Skeletal muscle satellite cell (primary cell): Measurements from ENCODE around the gene TEX11. TPM values are rescaled to one million over a fixed set of nuclear protein-coding genes. Genes with fewer than 3 reads are reported as not detected.
"Not testable (repeated sequence)": the region's sequence is repeated elsewhere in the genome, so short reads cannot be mapped to it uniquely, and the experiment has no call there.

Source experiments
- H3K27me3 ChIP-seq: 2 replicates; pipeline ENCODE4 v1.7.0; 2013; ENCODE audit warnings: low read length; ENCODE audit not compliant: control insufficient read depth, insufficient read depth
- H3K36me3 ChIP-seq: 2 replicates; pipeline ENCODE4 v1.7.0; 2013; ENCODE audit warnings: mild to moderate bottlenecking, control low read depth, low read length; ENCODE audit not compliant: insufficient read depth
- H3K4me1 ChIP-seq: 2 replicates; pipeline ENCODE4 v1.7.0; 2013; ENCODE audit warnings: low read length; ENCODE audit not compliant: control insufficient read depth, insufficient read depth
- H3K4me2 ChIP-seq: 2 replicates; pipeline ENCODE4 v1.7.0; 2013; ENCODE audit warnings: mild to moderate bottlenecking, low read length
- H3K4me3 ChIP-seq: 2 replicates; pipeline ENCODE4 v1.7.0; 2013; ENCODE audit warnings: low read length
- H3K9ac ChIP-seq: 2 replicates; pipeline ENCODE4 v1.7.0; 2013; ENCODE audit warnings: mild to moderate bottlenecking, low read depth, low read length, moderate library complexity
- H3K9me3 ChIP-seq: replicated peaks from 2 replicates; pipeline ENCODE4 v1.7.0; 2013; ENCODE audit warnings: mild to moderate bottlenecking, control low read depth, low read length
- total RNA-seq: library from RNA; depleted of rRNA; stranded (reverse); fragments of >200 nt; gene quantifications from 2 replicates; pipeline ENCODE4 v1.2.3, GENCODE V29; 2012; rRNA removed

TEX11 gene
- total RNA-seq: not detected in 2 replicates

DNA sequence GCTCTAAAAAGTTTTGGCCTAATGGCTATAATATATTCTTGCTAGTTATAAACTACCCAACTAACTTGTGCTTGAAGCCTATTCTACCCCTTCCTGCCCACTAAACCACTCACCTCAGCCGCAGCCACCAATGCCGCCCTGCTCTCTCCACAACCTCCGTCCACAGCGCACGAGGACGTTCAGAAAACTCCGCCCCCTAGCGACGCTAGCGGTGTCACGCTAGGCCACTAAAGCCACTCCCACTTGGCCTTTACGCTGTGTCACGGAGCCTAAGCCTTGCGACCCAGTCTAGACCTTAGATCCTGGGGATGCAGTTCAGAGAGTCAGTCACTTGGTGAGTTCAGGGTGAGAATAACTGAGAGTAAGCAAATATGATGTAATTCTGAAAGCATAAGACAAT, at the start of gene TEX11:
TEX11 (minus strand) TSS at position 171 of the 400 bp plus-strand sequence. CDS start 922 bp downstream, outside the sequence.
- H3K4me2 ChIP-seq: no peak within 1 kb of the TSS
- H3K9me3 ChIP-seq: no peaks in the 10 kb centered on the region
- H3K4me1 ChIP-seq: no peaks in the 10 kb centered on the region
- H3K9ac ChIP-seq: no peak within 1 kb of the TSS
- H3K36me3 ChIP-seq: no peaks in the 10 kb centered on the region
- H3K27me3 ChIP-seq: peaks cover 3% of the 10 kb centered on the region
- no peak within 1 kb of the TSS for H3K4me3 ChIP-seq

DNA sequence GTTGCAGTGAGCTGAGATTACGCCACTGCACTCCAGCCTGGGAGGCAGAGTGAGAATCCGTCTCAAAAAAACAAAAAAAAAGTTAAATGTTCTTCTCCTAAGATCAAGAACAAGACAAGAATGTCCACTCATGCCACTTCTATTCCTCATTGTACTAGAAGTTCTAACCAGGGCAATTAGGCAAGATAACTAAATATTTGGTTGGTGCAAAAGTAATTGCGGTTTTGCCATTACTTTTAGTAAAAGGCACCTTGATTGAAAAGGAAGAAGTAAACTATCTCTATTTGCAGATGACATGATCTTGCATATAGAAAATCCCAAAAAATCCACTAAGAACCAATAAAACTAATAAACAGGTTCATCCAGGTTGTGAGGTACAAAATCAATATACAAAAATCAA, 46.4 kb upstream of the TEX11 start:
- no peak overlapping the region for H3K9ac ChIP-seq
- H3K4me2 ChIP-seq: no peak overlapping the region
- no peak overlapping the region for H3K4me3 ChIP-seq
- no peaks in the 10 kb centered on the region for H3K36me3 ChIP-seq
- H3K4me1 ChIP-seq: no peaks in the 10 kb centered on the region
- H3K9me3 ChIP-seq: no peaks in the 10 kb centered on the region
- peaks cover 2% of the 10 kb centered on the region for H3K27me3 ChIP-seq

- Histone ChIP-seq H3K9ac (no peak overlapping the region), H3K4me3 (no peak overlapping the region), H3K27me3 (peaks cover 21% of the 10 kb centered on the region), H3K4me2 (no peak overlapping the region), H3K4me1 (no peaks in the 10 kb centered on the region), H3K9me3 (no peaks in the 10 kb centered on the region), H3K36me3 (no peaks in the 10 kb centered on the region)
These were observed 15.9 kb upstream of the TEX11 start for GRCh38 chrX:70924294-70924911.

GRCh38 chrX:70922774-70923473, 14.4 kb upstream of the TEX11 start:
- Histone ChIP-seq H3K27me3 (peaks cover 19% of the 10 kb centered on the region), H3K36me3 (no peaks in the 10 kb centered on the region), H3K4me2 (no peak overlapping the region), H3K4me1 (no peaks in the 10 kb centered on the region), H3K9ac (no peak overlapping the region), H3K9me3 (no peaks in the 10 kb centered on the region), H3K4me3 (no peak overlapping the region)

DNA sequence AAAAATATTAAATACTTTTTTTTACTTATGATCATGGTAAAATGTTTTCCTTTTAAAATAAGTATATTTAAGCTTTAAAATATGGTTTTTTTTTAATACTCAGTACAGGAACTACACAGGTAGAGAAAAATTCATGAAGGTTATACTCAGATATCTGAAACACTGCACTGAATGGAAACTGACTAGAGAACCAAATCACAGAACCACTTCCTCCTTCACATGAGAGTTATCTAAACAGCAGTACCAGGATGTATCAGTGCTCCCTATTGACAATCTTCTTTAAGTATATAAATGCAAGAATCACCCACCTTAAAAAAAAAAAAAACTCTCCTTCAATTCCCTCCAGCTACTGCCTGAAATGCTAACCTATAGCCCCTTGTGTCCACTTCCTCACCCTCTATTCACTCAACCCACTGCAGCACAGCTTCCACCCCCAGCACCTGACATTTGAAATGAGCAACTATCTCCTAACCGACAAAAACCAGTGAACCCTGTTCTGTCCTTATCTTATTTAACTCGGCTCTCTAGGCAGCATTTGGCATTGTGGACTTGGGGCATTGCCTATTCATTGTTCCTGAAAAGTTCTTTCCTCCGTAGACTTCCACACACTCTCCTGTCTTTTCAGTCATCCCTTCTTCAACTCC, 13.3 kb upstream of the TEX11 start:
- H3K36me3 ChIP-seq: no peaks in the 10 kb centered on the region
- no peak overlapping the region for H3K4me3 ChIP-seq
- H3K4me2 ChIP-seq: no peak overlapping the region
- H3K9me3 ChIP-seq: no peaks in the 10 kb centered on the region
- peaks cover 14% of the 10 kb centered on the region for H3K27me3 ChIP-seq
- H3K9ac ChIP-seq: no peak overlapping the region
- no peaks in the 10 kb centered on the region for H3K4me1 ChIP-seq

- Histone ChIP-seq H3K4me1 (no peaks in the 10 kb centered on the region), H3K9ac (no peak overlapping the region), H3K9me3 (no peaks in the 10 kb centered on the region), H3K27me3 (peaks cover 3% of the 10 kb centered on the region), H3K4me3 (no peak overlapping the region), H3K36me3 (no peaks in the 10 kb centered on the region), H3K4me2 (no peak overlapping the region)
These were observed 8.2 kb upstream of the TEX11 start for GRCh38 chrX:70916754-70917153.

- Histone ChIP-seq H3K4me2 (no peak overlapping the region), H3K4me3 (no peak overlapping the region), H3K27me3 (peaks cover 3% of the 10 kb centered on the region)
These were observed 611 bp downstream of the TEX11 start for GRCh38 chrX:70907900-70908299.

DNA sequence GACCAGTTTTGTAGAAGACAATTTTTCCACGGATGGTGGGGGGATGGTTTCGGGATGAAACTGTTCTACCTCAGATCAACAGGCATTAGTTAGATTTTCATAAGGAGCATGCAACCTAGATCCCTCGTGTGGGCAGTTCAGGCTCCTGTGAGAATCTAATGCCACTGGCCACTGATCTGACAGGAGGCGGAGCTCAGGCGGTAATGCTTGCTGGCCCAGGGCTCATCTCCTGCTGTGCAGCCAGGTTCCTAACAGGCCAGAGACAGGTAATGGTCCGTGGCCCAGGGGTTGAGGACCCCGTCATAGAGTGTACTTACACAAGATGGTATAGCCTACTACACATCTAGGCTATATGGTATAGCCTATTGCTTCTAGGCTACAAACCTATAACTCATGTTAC, 7.0 kb downstream of the TEX11 start:
- no peaks in the 10 kb centered on the region for H3K36me3 ChIP-seq
- H3K27me3 ChIP-seq: no peaks in the 10 kb centered on the region
- H3K4me1 ChIP-seq: no peaks in the 10 kb centered on the region
- H3K9me3 ChIP-seq: no peaks in the 10 kb centered on the region
- H3K4me2 ChIP-seq: no peak overlapping the region
- H3K4me3 ChIP-seq: no peak overlapping the region
- no peak overlapping the region for H3K9ac ChIP-seq

More at GRCh38 chrX:70907900-70908299, 611 bp downstream of the TEX11 start:
- H3K36me3 ChIP-seq: no peaks in the 10 kb centered on the region
- H3K4me1 ChIP-seq: no peaks in the 10 kb centered on the region
- H3K9ac ChIP-seq: no peak overlapping the region
- H3K9me3 ChIP-seq: no peaks in the 10 kb centered on the region

DNA sequence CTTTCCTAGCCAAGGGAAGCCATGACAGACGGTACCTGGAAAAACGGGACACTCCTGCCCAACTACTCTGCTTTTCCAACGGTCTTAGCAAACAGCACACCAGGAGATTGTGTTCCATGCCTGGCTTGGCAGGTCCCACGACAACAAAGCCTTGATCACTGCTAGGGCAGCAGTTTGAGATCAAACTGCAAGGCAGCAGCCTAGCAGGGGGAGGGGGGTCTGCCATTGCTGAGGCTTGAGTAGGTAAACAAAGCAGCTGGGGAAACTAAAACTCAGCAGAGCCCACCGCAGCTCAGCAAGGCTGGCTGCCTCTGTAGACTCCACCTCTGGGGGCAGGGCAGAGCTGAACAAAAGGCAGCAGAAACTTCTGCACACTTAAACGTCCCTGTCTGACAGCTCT, 18.1 kb downstream of the TEX11 start:
- H3K36me3 ChIP-seq, H3K4me2 ChIP-seq, H3K9me3 ChIP-seq, H3K4me1 ChIP-seq, H3K9ac ChIP-seq, H3K4me3 ChIP-seq, H3K27me3 ChIP-seq: not testable (repeated sequence)

DNA sequence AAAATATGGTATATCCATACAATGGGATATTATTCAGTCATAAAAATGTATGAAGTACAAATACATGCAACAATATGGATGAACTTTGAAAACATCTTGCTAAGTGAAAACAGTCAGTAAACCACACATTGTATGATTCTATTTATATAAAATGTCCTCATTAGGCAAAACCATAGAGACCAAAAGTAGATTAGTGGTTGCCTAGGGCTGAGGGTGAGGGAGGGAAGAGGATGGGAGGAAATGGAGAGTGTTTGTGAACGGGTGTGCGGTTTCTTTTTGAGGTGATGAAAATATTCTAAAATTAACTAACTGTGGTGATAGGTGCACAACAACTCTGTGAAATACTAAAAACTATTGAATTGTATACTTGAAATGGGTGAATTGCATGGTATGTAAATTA, 29.6 kb downstream of the TEX11 start:
- Histone ChIP-seq H3K4me2 (no peak overlapping the region), H3K36me3 (no peaks in the 10 kb centered on the region), H3K9ac (no peak overlapping the region), H3K4me3 (no peak overlapping the region), H3K4me1 (no peaks in the 10 kb centered on the region), H3K9me3 (no peaks in the 10 kb centered on the region), H3K27me3 (no peaks in the 10 kb centered on the region)

GRCh38 chrX:70852294-70852693, 56.2 kb downstream of the TEX11 start:
- Histone ChIP-seq H3K36me3 (no peaks in the 10 kb centered on the region), H3K4me3 (no peak overlapping the region), H3K4me2 (no peak overlapping the region), H3K4me1 (no peaks in the 10 kb centered on the region), H3K9me3 (no peaks in the 10 kb centered on the region), H3K27me3 (peaks cover 3% of the 10 kb centered on the region), H3K9ac (no peak overlapping the region)
